HTERT RPE-1 (cell line): ENCODE results near the gene MLPH.

ENCODE experiments used
- in situ Hi-C: fragments of 300-500 bp; cut with MboI; formaldehyde crosslinking; loops from 4 replicates; pipeline ENCODE4 v1.14.3; 2020; ENCODE audit warnings: low sequenced_read_pairs

MLPH gene

DNA sequence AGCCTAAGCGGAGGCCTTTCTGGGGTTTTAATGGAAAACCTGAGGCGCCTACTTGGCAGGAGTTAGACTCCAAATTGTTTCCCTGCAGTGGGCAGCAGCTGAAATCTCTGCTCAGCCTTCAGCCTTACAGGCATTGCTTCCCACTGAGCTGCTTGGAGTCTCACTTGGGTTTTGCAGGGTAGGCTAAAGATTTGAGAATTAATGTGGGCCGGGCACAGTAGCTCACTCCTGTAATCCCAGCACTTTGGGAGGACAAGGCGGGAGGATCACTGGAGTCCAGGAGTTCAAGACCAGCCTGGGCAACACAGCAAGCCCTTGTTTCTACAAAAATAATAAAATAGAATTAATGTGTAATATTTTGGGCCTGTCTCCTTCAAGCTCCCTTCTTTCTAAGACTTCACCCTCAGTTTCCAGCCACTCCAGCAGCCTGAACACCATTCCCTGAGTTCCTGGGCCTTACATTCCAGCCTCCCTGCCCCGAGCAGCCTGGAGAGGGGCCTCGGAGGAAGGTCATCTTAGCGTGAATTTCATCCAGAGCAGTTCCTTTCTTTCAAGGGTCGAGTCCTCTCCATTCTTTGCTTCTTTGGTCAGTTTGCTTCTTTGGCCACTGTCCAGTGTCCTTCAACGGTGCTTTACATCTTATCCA is 112.5 kb downstream of the MLPH start:
- in situ Hi-C loops = no loop called here

DNA sequence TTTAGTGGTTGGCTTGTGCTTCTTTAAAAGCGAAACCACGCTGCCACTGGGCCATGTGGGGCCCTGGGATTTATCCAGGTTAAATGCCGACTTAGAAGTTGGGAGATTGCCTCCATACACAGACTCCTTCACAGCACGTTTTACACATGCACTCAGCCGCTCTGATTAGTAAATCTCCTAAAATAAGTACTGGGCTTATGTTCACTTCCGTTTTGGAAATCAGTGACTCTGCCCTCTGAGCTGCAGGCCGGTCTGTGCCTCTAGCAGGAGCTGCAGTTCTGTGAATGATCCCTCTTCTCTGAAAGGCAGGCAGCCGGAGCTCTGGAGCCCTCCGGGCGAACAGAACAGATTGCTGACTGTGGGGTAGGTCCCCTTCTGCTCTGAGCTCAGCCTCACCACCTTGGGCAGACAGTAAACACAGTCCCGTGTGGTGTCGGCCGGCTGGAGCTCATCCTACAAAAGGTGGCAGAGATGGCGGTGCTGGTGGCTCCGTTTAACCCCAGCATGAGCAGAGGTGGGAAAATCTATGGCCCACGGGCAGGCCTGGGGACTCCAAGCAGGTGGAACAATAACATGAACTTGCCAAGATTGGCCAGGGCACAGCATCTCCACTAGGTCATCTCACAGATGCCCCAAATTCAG is 113.3 kb downstream of the MLPH start:
- in situ Hi-C loops = no loop called here

DNA sequence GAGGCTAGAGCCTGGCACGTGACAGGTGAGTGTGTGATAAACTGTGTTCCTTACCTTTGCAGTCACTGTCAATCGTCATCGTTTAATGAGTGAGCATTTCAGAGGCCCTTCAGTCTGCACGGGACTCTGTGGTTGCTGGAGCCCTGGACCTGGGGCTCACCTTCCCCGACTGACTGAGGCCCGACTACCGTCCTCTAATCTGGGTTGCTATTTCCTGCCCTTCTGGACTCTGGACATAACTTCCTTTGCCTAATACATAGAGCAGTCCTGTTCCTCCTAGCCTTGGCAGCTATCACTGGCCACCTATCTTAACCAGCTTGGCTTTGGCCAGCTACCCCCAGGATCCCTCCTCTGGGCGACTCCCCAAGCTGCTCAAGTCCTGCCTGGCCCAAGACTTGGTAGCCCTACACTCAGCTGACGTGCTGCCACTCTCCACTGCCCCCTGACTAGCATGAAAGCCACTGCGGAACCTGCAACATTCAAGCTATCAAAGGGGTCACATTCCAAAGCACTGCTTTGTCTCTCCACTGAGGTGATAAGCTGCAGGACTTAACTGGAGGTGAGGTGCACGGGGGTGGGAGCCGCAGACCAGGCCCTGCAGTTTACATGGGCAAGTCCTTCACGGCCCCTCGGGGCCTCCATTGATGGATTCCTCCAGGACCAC is 114.5 kb downstream of the MLPH start:
- in situ Hi-C loops = no loop called here

DNA sequence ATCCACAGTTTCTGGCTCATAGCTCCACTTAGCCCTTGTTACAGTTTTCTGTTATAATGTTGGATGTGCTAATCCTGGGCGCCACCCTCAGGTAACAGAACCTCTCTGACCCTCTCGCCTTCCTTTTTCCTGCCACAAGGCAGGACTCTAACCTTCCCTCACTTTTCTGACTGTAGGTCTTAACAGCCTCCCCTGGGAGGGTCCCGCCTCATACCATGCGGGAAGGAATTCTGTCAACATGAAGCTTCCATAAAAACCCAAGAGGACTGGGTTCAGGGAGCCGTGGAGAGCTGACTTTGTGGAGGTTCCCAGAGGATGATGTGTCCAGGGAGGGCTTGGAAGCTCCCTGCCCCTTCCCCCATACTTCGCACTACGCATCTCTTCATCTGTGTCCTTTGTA is 115.4 kb downstream of the MLPH start:
- in situ Hi-C loops = no loop called here

DNA sequence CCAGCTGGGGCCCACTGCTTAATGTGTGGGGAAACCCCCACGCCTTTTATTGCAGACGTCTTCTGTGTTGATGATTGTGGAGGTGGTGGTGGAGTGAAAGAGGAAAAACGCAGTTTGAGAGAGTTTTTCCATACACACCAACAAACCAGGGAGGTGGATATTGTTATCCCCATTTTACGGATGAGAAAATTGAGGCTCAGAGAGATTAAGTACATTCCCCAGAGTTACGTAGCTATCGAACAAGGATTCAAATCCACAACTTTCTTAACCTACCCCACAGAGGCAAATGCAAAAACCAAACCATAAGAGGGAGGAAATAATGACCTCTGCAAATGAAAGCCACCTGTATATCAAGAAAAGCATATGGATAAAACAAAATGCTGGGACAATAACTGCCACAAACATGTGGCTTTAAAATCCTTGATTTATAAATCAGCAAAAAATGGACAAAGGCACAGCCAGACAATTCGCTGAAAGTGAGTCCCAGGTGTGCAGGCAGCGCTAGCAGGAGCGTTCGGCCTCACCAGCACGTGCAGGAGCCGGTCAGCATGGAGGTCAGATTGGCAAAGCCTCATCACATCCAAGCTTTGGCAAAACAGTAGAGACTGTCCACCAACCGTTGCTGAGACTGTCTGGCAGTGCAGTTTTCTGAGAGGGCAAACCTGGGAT is 116.1 kb downstream of the MLPH start:
- in situ Hi-C loops = no loop called here

DNA sequence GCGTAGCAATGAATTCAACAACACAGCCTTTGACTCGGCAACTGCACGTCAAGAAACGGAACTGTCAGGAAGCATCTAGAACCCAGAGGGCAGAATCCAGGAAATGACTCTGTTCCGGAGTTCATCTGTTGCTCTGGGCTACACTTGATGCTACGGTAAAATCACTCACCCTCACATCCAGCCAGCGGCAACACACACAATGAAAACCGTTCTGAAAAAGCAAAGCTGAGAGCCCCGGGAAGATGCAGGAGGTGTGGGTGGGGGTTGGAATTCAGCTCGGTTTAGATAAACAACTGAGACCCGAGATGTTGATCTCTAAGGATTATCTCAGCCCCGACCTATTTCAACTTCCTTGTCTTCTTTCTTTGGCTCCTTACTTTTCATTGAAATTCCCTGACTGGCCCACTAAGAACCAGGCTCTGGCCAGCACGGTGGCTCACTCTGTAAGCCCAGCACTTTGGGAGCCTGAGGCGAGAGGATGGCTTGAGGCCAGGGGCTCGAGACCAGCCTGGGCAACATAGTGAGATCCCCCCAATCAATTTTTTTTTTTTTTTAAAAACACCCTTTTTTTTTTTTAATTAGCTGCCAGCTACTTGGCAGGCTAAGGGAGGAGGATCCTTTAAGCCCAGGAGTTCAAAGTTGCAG is 116.8 kb downstream of the MLPH start:
- in situ Hi-C loops = no loop called here

DNA sequence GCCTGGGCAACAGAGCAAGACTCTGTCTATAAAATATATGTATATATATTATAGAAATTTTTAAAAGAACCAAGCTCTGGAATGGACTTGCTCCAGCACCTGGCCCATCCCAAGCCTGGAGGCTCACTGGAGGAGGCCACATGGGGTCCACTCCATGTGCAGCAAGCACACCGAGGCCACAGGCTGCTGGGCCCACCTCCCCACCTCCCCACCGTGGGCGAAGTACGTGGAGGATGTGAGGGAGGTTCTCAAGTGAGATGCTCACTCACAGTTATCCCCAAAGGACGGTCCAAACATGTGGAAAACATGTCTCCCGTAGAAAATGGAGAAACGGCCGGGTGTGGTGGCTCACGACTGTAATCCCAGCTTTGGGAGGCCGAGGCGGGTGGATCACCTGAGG is 117.3 kb downstream of the MLPH start:
- in situ Hi-C loops = no loop called here
